NCI-H524 (cell line): Measurements from ENCODE around the gene GPR143.
"Not testable (repeated sequence)": the region's sequence is repeated elsewhere in the genome, so short reads cannot be mapped to it uniquely, and the experiment has no call there.

Experiments
- DNase-seq, 2 experiments: peaks; one replicate each; lab custom pipeline; 2025; lab: John Stamatoyannopoulos, UW

Gene GPR143

DNA sequence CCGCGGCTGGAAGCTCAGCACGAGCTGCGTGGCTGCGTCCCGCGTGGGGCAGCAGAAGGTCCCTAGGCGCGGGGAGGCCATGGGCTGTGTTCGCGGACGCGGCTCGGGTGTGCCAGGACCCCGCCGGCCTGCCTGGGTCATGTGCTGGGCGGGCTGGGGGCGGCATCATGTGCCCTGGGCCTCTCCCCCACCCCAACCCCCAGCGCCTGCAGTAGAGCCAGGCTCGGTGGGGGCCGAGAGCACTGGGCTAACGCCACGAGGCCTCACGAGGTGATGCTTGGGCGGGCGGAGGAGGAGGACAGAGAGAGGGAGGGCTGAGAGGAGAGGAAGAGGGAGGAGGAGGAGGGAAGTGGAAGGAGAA is at the start of gene GPR143:
GPR143 (minus strand) TSS at position 111 of the 361 bp plus-strand sequence; CDS start at position 81, 30 bp downstream.
- DNase-seq = no peak

DNA sequence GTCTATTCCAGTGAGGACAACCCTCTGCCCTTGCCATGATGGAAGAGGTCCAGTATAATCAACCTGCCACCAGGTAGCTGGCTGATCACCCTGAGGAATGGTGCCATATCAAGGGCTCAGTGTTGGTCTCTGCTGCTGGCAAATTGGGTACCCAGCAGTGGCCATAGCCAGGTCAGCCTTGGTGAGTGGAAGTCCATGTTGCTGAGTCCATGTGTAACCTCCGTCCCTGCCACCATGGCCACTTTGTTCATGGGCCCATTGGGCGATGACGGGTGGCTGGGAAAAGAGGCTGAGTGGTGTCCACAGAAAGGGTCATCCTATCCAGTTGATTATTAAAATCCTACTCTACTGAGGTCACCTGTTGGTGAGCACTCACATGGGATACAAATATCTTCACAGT is 45.4 kb upstream of the GPR143 start:
- DNase-seq = not testable (repeated sequence)

DNA sequence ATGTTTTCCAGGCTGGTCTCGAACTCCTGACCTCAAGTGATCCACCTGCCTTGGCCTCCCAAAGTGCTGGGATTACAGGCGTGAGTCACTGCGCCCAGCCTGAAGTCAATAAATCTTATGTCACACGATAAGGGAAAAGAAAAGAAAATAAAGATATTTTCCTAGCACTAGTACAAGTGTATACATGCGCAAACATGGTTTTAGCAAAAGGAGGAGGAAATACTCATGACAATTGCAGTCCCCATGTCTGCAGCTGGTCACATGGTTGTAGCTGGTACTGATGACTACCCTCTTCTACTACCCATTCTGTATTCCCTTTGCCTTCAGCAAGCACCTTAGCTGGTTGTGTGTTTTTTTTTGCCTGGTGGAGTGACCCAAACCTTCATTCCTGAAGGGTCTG is 44.2 kb upstream of the GPR143 start:
- not testable (repeated sequence) for DNase-seq

DNA sequence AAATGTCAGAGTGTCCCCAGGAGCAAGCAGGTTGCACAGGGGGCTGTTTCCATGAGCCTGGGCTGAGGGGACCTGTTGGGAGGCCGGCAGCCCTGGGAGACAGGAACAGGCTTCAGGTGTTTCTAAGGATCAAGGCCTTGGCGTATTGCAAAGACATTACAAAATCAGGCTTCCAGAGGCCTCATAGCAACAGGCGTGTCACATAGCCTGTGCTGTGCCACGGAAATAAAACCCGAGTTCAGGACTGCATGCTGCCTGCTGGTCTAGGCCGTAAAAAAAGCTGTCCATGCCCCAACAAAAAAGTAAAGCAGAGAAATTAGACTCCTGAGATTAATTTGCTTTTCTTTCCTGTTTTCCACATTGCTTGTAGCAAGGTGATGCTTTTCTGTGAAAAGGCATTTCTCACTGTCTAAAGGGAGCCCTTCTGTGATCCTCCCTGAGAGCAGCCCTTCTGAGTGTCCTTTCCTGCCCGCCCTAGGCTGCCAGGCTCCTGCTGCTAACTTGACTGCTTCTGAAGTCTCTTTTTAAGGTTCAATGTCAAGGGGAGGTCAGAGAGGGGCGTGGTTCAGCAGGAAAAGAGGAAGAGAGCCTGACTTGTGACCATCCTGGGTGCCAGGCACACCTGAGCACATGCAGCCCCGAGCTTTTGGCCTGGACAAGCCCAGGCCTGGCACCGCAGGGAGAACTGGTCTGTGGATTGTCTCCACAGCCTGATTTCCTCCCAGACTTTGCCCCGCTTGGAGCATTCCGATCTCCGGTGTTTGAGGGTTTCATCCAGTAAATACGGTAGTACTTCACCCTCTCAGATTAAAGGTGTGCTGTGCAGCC is 41.9 kb upstream of the GPR143 start:
- no peak for DNase-seq

DNA sequence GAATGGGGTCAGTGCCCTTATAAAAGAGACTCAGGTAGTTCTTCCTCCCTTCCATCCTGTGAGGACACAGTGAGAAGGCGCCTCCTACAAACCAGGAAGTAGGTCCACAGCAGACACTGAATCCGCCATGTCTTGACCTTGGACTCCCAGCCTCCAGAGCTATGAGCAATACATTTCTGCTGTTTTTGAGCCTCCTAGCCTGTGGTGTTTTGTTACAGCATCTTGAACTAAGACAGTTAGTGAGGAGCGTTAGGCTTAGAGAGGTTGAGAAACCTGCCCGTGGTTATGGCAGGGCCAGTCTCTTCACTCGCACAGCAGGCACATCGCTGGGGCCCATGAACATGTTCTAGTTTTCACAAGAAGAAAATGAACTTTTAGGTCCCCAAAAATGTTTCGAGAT is 40.3 kb upstream of the GPR143 start:
- no peak for DNase-seq

DNA sequence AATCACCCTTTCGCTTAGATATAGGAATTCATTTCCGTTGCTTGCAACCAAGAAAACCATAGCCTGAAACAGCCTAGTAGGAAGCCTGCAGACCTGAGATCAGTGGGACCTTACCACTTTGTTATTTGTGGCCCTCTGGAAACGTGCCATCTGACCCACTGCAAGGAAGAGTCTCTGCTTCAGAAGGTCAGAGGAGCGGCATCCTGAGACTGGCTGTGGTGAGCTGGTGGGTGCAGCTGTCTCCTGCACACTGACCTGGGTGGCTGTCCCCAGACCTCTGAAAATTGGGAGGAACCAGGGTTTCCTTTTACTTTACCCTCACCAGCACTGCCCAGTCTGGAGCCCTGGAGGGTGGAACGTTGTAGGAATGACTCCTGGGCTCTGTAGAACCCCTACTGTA is 38.8 kb upstream of the GPR143 start:
- no peak for DNase-seq

DNA sequence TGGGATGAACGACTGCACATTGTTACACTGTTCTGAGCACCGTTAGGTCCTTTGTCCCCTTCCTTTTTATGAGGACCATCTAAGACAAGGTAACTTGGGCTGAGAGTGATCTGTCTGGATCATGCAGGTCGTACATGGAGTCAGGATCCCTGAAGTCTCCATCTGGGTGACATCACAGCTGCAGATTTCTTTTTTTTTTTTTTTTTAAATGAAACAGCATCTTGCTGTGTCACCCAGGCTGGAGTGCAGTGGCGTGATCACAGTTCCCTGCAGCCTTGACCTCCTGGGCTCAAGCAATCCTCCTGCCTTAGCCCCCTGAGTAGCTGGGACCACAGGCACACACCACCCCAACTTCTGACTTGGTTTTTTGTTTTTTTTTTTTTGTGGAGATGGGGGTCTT is 37.1 kb upstream of the GPR143 start:
- DNase-seq = no peak

DNA sequence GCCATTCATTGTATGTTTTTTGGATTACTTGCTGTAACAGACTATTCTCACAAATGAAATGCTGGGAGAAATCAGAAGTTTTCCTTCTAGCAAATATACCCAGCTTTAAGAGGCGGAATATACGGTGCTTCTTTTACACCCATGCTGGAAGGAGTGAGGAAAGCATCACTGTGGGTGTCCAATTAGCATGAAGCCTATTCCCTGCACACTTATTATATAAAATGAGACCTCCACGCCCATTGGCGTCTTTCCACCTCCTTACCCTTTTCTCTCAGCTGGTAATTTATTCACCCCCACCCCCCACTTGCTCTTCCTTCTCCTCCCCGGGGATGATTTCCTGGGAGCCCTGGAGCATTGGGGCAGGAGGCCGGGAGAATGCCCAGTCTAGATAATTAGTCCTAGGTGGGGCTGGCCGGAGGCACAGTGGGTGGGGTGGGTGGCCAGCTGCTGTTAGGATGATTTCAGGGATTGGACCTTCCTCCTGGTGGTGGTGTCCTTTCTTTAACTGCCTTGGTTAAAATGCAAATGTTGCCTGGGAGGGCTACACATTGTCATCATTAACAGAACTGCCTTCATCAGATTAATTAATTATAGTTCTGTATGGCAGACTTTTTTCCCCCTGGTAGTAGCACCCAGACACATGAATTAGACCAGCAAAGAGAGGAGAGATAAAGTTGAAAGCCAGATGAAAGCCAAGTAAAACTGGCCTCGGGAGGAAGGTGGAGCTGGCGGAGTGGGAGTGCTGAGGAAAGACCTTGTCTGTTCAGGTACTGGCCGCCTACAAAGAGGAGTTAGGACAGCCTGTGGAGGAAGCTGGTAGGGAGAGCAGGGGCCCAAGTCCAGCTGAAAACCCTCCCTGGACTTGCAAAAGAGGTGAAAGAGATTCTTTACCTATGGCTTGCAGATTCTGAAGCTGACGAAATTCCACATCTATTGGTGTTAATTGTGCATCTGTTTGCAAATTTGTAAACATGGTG is 32.0 kb upstream of the GPR143 start:
- DNase-seq = no peak

DNA sequence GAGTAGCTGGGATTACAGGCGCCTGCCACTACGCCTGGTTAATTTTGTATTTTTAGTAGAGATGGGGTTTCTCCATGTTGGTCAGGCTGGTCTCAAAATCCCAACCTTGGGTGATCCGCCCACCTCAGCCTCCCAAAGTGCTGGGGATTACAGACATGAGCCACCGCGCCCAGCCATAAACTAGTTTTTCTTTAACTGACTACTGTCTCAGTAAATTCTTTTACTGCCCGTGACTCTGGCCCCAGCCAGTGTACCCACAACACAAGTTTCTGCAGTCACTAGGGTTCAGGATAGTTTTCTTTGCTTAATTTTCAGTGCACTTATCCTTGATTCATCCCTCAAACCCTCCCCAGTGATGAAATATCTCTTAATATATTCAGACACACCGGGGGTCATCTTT is 28.8 kb upstream of the GPR143 start:
- no peak for DNase-seq

DNA sequence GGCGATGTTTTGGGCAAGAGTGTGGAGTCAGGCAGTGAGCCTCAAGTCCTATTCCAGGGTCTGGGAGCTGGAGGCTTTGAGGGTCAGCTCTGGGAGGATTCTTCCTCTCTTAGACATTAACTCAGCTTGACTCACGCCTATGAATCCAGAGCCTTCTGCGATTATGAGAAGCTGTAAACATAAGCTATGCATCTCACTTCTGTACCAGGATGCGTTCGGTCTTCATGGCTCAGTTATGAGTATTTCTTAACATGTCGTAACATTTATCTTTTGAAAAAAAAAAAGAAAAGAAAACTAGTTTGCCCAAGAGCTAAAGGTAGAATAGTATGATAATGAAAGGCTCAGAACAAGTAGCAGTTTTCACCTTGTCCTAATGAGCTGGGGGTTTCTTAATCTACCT is 25.2 kb upstream of the GPR143 start:
- no peak for DNase-seq

DNA sequence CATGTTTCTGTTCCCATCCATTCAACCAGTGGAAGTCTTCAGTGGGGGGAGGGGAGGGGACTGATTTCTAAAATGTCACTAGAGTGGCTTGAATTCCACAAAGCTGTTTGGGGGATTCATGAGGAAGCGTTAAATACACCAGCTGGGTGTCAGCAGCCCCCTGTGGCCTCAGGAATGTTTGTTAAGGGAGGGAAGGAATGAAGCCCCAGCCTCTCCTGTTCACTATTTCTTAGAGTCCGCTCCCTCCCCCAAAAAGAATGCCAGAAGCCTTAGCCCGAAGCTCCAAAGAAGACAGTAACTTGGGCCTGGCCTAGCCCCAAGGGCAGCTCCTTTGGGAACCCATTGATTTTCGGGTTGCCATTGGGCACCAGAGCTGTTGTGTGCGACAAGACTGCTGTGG is 23.9 kb upstream of the GPR143 start:
- DNase-seq = no peak

DNA sequence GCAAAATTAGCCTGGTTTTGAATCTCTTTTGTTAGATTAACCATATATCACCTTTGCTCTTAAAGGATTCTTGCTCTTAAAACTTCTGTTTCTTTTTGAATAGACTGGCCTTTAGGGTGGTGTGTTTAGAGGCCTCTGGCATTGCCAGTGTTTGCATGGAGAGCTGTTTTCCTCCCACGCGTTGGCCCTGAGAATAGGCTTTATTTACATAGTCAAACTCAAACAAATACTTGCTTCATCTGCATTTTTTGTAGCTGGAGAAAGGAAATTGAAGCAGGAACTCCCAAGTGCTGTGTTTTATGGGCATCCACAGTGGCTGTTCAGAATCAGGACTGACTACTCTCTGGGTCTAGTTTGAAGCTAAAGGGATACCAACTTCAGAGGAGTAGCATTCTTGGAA is 23.3 kb upstream of the GPR143 start:
- DNase-seq = no peak

DNA sequence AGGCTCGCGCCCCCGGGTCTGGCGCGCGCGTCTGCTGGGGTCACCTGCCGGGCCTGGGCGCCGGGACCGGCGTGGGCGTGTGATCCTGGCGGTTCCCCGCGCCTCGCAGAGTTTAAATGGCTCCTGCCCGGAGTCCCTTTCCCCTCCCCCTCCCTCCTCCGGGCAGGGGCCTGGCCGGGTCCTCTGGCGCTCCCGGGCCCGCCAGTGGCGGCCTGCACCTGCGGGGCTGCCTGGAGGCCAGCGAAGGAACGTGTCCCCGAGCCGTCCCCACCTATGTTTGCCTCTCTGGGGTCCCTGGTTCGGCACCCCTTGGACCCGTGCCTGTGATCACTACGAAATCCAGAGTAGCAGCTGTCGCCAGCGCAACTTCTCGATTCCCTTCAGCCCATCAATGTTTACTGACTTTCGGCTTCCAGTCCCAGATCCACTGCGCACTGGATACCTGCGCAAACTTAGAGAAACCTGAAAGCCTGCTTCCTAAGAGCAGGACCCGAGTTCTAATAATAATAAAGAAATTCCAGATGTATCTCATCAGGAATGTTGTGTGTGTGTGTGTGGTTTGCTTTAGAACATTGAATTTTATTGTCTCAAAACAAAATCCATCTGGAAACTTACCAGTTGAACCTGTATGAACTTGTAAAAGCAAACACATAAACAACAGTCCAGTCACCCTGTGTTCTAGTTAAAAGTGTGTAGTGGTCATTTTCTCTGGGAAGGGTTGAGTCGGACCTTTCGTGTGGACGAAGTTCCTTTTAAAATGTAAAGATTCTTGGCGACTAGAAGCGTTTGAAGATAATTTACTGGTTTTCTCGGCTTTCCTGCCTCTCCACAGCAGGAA is 21.4 kb upstream of the GPR143 start:
- peak in 1 of 2 experiments; percentile 16 for DNase-seq

DNA sequence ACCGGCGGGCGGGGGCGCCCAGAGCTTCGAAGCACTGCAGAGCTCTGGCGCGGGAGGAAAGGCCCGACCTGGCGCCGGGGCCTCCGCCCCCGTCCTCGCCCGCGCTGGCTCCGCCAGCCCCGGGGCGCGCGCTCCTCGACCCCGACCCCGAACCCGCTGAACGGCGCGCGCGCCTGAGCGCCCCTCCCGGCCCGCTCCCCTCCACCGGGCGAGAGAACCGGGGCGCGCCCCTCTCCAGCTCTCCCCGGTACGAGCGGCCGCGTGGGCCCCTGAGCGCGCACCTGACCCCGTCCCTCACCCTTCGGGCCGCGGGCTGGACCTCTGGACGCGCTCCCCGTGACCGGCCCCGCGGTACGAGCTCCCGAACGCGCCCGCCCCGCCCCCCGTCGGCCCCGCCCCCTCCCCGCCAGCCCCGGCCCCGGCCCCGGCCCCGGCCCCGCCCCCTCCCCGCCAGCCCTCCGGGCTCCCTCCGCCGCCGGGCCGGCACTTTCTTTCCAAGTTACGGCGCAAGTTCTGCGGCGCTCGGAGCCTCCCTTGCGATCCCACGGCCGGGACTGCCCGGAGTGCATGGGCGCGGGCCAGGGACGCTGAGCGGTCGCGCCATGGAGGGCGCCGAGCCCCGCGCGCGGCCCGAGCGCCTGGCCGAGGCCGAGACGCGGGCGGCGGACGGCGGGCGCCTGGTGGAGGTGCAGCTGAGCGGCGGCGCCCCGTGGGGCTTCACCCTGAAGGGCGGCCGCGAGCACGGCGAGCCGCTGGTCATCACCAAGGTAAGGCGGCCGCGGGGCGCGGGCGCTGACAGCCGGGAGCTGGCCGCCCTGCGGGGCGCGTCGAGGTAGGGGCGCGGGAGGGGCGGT is 20.5 kb upstream of the GPR143 start, which contains the start of gene SHROOM2:
SHROOM2 (plus strand) TSS at position 486 of the 854 bp plus-strand sequence; CDS start at position 603, 117 bp downstream.
- no peak for DNase-seq

DNA sequence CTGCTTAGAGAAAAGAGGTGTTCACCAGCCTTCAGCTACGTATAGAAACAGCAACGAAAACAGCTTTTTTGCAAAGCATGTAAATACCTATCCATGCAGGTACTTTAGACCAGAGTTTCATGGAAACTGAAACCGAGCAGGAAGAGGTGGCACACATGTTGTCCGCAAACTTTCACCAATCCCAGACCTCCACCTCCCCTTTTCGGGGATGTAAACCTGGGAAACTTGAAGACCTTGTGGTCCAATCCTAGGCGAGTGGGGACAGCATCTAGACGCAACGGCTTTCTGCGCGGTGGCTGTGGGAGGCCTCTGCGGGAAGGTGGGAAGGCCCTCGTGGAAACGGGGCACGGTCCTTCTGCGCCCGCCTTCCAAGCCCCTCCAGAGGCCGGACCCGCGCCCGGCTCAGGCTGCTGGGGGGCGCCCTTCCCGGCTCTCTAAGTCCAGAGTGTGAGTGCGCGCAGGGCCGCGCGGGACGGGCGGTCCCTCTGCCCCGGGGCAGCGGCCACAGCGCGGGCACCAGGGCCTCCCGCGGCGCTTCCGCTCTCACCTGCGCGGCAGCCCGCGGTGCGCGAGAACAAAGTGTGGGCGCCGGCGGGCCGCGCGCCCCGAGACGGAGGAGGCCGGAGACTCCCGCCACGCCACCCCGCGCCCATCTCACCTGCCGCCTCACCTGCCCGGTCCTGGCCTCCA is 19.8 kb upstream of the GPR143 start:
- no peak for DNase-seq

DNA sequence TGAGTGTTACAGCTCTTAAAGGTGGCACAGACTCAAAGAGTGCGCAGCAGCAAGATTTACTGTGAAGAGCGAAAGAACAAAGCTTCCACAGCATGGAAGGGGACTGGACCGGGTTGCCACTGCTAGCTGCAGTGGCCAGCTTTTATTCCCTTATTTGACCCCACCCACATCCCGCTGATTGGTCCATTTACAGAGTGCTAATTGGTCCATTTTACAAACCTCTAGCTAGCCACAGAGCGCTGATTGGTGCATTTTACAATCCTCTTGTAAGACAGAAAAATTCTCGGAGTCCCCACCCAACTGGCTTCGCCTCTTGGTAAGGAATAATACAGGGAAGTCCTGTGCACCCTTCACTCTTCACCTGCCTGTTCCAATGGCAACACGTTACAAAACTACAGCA is 18.7 kb upstream of the GPR143 start:
- no peak for DNase-seq

DNA sequence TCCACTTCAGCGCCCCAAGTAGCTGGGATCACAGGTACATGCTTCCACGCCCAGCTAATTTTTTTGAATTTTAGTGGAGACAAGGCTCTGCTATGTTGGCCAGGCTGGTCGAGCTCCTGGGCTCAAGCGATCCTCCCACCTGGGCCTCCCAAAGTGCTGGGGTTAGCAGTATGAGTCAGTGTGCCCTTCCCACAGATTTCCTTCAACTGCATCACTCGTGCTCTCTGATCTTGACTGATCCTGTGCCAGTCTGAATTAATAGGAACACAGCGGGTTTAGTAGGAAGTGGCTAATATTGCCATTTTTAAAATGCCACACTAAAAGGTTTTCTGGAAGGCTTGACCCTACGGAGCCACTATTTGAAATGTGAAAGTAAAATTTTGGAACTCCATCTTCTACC is 16.3 kb upstream of the GPR143 start:
- DNase-seq = no peak

DNA sequence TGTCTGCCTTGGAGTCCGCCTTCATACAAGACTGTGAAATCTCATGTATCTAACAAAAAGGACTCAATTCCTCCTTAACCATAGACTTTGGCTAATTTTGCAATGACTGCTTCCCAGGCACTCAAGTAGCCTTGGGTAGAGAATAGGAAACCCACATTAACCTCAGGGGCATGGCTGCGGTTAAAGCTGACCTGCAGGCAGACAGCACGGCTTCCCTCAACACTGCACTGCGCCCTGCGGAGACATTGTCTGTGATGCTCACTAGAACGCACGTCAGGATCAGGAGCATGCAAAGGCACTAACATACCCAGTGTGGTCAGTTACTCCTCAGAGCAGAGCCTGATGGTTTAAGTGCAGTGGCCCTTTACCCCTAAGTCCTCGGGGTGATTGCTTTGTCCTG is 10.3 kb upstream of the GPR143 start:
- no peak for DNase-seq

DNA sequence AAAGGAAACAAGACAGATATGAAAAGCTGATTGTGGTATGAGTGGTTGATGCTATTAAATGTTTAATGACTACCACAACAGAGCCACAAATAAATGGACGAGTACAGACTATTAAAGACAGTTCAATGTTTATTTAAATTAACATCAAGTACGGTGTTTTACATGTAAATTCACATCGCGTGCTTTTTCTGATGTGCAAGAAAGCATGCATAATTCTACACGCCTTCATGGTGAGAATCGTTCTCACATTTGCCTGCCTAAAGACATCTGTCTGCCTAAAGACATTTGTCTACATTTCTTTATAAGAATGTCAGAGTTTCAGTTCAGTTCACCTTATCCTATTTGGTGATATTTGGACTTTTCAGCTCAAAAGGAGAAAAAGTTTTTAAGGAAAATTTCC is 7.3 kb upstream of the GPR143 start:
- DNase-seq = no peak

DNA sequence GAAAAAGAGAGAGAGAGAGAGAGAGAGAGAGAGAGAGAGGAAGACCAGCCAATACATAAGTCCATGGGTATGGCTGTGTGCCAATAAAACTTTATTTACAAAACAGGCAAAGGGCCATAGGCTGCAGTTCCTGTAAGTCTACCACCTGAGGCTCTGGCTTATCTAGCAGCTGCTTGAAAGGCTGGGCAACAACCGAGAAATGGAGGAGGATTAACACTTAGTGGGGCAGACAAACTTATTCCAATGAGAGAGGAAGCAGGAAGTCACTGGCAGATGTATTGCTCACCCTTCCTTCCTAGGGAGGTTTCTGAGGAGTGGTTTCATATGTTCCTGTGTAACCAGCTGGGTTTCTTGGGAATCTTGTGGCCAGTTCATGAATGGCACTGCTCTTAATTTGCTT is 4.7 kb upstream of the GPR143 start:
- peak in 1 of 2 experiments; percentile 21 for DNase-seq
